Measurements from ENCODE around the gene RHEX.
"Not testable (repeated sequence)": the region's sequence is repeated elsewhere in the genome, so short reads cannot be mapped to it uniquely, and the experiment has no call there.

RHEX gene

DNA sequence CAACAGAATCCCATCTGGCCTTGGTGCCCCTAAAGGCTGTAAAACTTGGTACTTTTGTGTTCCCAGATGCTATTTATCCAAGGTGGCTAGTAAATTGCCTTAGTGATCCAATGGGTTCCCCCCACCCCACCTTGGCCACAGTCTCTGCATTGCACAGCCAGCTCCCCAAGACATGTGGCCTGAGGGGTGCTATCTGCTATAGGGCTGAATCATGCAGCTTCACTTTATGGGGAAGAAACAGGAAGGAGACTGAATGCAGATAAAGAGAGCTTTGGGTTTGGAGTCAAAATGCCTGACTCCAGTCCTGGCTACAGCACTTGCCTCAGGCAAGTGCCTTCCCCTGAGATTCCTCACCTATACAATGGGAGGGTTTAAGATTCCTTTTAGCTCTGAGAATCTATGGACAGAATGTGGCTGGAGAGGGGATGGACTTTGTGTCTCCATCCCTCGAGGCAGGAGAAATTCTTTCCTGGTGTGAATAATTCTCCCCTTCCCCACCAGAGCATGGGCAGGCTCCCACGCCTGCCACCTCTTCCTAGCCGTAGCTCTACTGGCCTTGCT lies 6.5 kb downstream of the RHEX start:
- DNase-seq (ENCODE audit: low read depth), result no peak

DNA sequence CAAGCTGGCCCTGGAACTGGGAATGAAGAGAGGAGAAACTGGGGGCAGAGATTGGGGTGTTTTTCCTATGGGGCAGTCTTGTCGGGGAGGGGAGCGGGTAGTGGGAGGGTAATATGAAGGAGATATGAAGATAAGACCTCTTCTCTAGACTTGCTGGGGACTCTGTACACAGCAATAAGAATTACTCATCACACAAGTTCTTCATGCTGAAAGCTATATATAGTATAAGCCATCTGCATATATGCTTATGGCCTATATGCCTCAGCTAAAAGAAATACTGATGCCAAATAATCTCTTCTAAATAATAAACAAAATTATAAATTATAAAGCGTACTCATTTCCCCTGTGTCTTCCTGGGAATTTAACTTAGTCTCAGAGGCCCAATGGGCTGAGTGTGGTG lies 7.9 kb downstream of the RHEX start:
- no peak for DNase-seq (ENCODE audit: low read depth)

DNA sequence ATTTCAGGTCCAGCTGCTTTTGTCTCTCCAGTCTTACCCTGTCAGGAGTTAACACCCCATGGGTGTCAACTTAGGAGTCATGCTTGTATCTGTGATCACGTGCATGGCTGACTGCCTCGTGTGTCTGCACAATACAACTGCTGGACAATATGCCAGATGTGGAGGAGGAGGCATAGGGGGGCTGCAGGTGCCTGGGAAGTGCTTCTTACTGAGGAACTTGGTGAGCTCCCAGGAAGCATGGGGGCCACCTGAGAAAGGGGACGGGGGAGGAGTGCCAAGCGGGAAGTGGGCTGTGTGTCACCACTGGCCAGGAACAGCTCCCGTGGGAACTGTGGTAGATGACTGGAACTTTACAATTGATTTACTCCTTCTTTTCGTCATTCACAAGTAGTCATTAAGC lies 9.5 kb downstream of the RHEX start:
- no peak for DNase-seq (ENCODE audit: low read depth)

DNA sequence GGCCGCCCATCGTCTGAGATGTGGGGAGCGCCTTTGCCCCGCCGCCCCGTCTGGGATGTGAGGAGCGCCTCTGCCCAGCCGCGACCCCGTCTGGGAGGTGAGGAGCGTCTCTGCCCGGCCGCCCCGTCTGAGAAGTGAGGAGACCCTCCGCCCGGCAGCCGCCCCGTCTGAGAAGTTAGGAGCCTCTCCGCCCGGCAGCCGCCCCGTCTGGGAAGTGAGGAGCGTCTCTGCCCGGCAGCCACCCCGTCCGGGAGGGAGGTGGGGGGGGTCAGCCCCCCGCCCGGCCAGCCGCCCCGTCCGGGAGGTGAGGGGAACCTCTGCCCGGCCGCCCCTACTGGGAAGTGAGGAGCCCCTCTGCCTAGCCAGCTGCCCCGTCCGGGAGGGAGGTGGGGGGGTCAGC lies 11.0 kb downstream of the RHEX start:
- DNase-seq (ENCODE audit: low read depth), result not testable (repeated sequence)

DNA sequence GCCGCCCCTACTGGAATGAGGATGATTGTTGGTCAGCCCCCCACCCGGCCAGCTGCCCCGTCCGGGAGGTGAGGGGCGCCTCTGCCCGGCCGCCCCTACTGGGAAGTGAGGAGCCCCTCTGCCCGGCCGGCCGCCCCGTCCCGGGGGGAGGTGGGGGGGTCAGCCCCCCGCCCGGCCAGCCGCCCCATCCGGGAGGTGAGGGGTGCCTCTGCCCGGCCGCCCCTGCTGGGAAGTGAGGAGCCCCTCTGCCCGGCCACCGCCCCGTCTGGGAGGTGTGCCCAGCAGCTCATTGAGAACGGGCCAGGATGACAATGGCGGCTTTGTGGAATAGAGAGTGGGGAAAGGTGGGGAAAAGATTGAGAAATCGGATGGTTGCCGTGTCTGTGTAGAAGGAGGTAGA lies 11.5 kb downstream of the RHEX start:
- not testable (repeated sequence) for DNase-seq (ENCODE audit: low read depth)

DNA sequence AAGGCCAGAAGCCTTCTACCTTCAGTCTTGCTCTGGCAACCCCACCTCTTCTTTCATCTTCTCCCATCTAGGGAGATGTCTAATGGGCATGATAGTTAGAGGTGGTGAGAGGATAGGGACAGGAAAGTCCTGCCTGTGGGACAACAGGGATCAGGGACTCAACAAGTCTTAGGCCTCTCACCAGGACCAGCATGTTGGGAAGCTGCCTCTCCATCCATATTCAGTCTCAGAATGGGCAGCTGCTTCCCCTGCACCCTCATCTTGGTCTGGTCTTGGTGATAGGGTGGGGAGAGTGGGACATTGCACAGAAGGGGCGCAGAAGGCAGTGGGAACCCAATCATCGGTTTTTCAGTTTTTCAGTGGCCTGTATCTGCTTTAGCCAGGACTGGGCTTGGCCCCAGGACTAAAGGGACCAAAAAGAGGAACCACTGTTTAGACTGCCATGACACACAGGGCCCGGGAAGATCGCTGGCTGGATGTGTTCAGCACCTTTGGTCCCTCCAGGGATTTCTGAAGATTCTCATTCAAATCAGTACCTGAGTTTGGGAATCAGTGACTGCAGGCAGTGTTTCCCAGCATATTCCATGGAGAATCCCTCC lies 12.7 kb downstream of the RHEX start:
- DNase-seq (ENCODE audit: low read depth), result no peak

DNA sequence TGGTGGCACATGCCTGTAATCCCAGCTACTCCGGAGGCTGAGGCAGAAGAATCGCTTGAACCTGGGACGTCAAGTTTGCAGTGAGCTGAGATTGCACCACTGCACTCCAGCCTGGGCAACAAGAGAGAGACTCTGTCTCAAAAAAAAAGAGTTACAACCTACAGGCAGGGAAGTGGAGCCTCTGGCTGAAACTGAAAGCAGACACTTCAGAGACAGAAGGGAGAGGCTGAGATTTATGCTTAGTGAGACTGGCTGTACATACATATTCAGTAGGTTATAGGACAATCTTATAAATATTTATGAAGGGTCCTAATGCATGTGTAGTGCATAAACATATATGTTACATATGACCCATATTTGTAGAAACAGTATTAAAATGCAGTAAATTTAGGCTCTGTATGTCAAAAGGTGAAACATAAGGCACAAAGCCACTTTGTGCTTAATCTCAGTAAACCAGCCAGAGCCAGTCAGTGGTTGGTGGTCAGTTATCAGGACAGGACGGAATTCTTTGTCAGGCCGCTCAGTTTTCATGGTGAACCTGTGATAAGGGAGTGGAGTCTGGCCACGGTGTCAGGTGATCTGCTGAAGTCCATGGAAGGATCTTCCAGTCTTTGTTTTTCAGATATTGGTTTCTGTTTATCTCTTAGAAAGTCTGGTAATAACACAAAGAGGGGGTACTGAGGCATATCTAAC lies 13.7 kb downstream of the RHEX start:
- DNase-seq (ENCODE audit: low read depth), result no peak

DNA sequence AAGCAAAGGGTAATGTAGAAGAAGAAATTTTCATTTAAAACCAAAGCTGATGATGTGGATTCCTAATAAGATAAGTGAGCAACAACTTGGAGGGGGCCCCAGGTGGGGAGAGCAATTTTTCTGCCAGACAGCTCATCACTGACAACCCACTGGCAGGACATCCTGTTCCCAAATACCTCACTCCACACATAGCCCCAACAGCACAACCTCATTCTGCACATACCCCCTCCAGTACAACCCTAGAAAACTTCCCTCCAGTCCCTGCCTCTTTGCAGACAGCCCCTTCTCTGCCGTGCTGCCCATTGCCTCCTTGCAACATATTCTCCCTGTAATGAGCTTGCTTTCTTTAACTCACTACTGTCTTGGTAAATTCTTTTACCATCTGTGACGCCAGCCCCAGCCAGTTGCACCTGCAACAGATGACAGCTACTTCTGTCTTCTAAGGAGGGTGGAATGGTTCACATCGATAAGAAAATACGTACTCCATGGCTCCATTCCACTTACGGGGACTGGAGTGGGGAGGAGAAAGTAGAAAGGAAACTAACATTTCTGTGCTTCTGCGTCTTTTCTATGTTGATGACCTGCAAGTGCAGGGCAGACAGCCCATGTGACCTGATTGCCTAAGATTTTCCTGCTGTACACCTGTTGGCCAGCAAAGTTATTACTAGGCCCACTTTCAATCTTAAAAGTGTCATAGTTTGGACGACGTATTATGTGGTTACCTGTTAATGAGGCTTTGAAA lies 14.7 kb downstream of the RHEX start:
- no peak for DNase-seq (ENCODE audit: low read depth)

DNA sequence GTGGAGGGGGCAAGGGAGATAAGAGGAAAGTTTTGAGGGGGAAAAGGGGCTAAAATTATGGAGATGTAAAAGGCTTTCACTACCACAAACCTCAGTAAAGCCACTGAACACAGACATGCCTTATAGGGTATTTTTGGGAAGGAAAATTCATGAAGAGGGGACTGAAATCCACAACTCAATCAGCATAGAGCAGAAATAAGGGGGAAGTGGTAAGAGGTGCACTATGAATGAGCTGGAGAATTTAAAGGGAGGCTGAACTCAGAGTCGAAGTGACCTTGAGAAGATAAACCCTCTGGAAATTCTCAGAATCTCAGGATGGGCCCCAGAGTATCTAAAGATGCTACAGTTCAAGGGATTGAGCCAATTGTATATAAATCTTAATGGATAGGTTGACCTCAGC lies 15.3 kb downstream of the RHEX start:
- no peak for DNase-seq (ENCODE audit: low read depth)

DNA sequence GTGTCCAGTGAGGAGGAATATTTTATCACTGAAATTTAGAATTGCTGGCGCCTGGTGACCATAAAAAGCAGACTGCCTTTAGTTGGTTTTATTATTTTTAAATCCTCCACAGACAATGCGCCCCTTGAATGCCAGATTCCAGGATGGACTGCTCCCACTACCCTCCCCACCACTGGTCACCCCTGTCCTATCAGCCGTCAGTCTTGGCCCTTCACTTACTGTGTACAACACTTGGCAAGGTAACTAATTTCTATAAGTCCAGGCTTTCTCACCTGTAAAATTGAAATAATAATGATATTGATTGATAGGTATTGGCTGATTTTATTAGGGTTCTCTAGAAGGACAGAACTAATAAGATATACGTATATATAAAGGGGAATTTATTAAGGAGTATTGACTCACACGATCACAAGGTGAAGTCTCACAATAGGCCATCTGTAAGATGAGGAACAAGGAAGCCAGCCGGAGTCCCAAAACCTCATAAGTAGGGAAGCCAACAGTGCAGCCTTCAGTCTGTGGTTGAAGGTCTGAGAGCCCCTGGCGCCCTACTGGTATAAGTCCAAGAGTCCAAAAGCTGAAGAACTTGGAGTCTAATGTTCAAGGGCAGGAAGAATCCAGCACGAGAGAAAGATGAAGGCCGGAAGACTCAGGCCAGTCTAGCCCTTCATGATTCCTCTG lies 17.8 kb downstream of the RHEX start:
- no peak for DNase-seq (ENCODE audit: low read depth)

DNA sequence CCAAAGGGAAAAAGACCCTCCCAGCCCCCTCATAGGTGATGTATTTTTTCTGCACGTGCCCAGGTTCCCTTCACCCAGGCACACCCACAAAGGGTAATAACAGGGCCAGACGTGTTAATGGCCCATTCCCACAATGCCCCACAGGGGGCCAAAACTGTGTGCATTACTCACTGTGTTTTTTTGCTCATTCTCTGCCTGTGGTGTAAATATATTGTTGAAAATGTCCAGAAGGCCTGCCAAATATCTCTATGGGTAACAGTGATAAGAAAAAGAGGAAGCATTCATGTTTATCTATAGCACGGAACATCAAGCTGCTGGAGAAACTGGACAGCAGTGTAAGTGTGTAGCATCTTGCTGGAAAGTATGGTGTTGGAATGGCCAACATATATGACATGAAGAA lies 21.9 kb downstream of the RHEX start:
- DNase-seq (ENCODE audit: low read depth), result no peak

DNA sequence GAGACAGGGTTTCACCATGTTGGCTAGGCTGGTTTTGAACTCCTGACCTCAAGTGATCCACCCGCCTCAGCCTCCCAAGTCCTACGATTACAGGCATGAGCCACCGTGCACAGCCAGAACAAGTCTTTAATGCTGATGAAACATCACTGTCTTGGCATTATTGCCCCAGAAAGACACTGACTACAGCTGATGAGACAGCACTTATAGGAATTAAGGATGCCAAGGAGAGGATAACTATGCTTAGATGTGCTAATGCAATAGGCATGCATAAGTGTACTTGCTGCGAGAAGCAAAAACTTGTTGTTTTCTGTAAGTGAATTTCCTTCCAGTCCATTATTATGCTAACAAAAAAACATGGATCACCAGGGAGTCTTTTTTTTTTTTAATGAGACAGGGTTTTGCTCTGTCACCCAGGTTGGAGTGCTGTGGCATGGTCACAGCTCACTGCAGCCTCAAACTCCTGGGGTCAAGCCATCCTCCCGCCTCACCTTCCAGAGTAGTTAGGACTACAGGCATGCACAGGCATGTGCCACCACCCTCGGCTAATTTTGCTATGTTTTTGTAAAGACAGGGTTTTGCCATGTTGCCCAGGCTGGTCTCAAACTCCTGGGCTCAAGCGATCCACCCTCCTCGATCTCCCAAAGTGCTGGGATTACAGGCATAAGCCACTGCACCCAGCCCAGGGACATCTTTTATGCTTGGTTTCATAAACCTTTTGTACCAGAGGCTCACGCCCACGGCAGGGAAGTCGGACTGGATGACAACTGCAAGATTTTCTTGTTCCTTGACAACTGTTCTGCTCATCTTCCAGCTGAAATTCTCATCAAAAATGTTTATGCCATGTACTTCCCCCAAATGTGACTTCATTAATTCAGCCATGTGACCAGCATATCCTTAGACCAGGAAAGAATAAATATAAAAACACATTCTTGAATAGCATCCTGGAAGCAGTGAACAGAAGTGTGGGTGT lies 23.1 kb downstream of the RHEX start:
- DNase-seq (ENCODE audit: low read depth), result peak; percentile 22

DNA sequence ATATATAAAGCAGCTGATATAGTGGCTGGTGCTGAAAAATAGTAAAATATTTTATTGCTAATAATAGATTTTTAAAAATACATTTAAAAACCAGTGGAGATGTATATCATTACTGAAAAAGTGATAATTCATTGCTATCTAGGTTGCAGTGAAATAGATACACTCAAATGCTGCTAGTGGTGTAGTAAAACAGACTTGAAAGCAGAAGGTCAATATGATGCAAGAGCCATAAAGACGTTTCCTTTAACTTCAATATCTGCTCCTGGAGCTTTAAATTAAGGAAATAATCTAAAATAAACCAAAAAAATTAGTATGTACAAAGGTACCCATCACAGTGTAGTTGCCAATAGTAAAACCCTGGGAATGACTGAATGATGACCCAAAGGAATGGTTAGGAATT lies 26.2 kb downstream of the RHEX start:
- no peak for DNase-seq (ENCODE audit: low read depth)

DNA sequence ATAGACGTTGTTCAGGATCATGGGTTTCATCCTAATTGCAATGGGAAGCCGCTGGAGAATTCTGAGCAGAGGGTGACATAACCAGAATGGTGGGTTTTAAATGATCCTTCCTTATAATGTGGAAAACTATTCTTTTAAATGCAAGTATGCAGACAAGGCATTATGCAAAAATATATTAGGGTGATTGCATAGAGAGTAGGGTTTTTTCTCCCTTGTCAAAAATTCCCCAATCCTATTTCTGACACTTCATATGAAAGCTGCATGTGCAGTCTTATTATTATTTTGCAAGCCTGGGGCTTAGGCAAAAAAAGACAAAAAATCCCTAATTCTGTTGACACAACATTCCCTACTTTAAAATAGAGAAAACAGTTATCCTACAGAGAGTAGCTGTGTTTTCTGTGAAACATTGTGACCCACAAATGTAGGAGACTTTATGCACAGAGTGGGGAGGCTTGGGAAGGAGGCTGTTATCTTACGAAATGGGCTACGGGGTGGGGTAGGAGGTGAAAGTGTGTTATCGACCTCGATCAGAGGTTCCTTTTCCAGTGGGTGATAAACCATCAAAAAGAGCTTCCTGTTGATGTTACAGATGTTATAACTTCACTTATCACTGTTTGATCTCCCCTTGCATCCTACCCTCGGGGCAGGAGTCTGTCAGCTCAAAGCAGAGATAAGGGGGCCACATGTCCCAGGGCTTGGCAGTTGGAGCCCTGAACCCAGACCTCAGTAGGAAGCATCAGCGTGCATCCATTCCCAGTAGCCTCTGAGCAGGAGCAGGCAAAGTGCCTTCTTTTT lies 27.2 kb downstream of the RHEX start:
- DNase-seq (ENCODE audit: low read depth), result no peak

DNA sequence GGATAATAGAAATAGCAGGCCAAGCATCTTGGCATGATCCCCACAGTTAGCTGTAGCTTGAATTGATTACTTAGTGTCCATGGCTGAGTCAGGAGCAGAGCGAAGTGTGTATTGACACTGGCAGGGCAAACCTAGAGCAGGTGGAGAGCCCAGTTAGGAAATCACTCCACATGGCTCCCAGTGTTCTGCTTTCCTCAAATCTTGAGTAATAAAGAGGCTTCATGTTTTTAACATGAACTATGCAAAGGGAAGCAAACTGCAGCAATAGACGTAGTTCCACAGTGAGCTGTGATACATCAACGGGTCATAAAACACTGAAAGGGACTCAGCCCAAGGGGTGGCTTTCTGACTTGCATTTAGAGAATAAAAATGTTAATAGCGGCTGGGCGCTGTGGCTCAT lies 28.9 kb downstream of the RHEX start:
- no peak for DNase-seq (ENCODE audit: low read depth)

DNA sequence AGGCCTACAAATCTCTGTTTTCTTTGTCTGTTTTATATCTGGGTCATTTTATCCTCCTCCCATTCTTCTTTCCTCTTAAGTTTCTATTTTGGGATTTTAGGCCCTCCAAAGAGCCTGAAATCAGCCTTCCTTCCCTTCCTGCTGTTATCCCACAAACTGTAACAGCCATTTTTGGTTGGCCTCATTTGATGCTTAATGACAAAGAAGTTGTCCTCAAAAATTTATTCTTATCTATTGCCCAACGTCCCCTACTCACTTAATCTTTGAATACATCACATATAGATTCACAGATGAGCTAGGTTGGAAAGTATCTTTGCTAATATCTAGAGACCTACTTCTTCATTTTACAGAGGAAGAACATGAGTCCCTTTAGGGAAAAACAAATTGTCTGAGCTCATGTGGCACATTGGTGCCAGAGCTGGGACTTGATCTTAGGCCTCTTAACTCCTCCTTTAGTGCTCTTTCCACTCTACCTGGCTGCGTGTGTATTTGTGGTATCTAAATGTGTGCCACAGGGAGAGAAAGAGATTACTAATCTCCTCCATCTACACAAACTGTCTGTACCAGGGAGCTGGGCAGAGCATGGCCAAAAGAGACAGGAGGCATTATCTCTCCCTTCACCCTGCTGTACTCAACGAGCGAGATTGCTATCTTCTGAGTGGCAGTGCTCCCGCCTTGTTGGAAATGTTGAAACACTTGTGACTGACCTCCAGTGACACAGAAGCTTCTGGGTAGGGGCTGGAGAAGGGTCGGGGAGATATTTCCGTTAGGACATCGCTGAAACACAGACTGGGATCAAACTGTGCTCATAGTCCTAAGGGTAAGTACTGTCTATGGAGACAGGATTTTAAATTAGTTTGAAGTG lies 30.1 kb downstream of the RHEX start:
- DNase-seq (ENCODE audit: low read depth), result no peak

DNA sequence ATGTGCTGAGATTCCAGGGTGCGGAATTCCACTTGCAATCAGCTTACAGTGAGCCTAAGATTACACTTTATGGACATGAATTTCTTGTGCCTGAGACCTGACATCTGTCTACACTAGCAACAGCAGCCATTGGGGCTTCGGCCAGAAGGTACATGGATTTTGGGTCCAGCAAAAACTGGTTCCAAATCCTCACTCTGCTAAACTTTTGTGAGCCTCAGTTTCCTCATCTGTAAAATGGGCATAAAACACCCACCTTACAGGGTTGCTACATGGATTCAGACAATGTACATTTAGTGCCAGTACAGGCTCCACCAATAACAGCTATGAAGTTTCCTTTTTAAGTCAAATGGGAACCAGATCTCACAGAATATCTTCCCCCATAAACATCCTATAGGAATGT lies 30.8 kb downstream of the RHEX start:
- no peak for DNase-seq (ENCODE audit: low read depth)

DNA sequence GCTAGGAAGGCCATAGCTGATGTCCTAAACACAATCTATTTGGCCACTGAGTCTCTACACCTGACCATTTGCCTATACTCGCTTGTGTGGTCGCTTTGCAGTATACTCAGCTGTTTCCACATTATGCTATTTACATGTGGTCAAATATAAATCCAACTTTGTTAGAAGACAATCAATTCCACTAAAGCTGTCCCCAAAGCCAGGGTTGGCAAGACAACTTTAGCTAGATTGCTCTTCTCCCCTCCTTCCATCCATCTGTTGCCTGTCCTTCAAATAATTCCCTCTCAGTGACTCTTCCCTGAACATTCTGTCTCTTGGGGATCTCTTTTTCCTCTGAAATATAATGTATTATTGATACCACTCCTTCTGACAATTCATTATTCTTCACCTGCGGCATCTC lies 34.1 kb downstream of the RHEX start:
- DNase-seq (ENCODE audit: low read depth), result no peak

DNA sequence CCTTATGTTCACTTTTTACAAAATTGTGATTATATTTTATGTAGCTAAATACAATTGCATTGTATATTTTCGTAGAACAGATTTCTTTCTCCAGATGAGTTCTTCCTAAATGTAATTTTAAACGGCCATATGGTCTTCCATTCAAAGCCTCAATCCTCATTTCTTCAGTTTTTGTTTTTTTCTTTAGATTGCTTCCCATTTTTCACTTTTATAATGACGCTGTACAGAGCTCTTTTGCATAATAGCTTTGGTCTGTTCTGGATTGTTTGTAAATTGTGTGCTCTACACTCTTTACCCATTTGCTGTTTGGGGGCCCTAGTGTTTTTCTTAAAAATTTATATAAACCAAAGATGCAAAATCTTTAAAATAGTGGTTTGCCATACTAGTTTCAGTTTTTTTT lies 36.4 kb downstream of the RHEX start:
- no peak for DNase-seq (ENCODE audit: low read depth)

DNA sequence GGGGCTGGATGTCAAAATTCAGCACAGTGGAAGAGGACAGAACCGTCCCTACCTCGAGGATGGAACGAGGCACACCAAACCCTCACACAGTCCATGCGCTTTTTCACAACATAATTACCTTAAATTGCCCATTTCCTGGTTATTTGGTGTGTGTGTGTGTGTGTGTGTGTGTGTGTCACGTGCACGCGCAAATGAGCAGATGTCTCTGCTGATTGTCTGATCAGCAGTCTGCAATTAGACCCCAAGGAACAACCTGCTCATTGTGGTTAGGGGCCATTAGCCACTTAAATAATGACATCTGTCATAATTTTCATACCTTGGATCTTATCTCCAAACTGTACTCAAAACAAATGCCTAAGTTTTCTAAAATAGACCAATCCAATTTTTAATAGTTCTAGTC lies 41.1 kb downstream of the RHEX start:
- no peak for DNase-seq (ENCODE audit: low read depth)
